AG10803 (cell line): ENCODE data around the gene NAA35.

Experiments used
- DNase-seq: peaks from one replicate; pipeline ENCODE4 v3.0.0; 2010; ENCODE audit warnings: low read depth
- H3K4me3 ChIP-seq: 2 replicates; pipeline ENCODE4 v1.5.1; 2011; ENCODE audit warnings: mild to moderate bottlenecking, low read length, control low read depth
- CTCF ChIP-seq: conservative IDR thresholded peaks from 2 replicates; pipeline ENCODE4 v1.5.1; 2011; ENCODE audit warnings: mild to moderate bottlenecking, low read length, control low read depth, inconsistent platforms

NAA35 gene

GRCh38 chr9:85904975-85905374 lies 36.0 kb upstream of the NAA35 start:
- TF ChIP-seq CTCF, result no peak
- no peak overlapping the region for H3K4me3 ChIP-seq
- DNase-seq, result no peak

GRCh38 chr9:85905957-85906356 lies 35.0 kb upstream of the NAA35 start:
- no peak for DNase-seq
- TF ChIP-seq CTCF, result no peak
- H3K4me3 ChIP-seq, result no peak overlapping the region

GRCh38 chr9:85909390-85909789 lies 31.6 kb upstream of the NAA35 start:
- DNase-seq, result no peak
- TF ChIP-seq CTCF, result no peak

GRCh38 chr9:85914108-85914507 lies 26.8 kb upstream of the NAA35 start:
- no peak overlapping the region for H3K4me3 ChIP-seq
- DNase-seq, result no peak
- TF ChIP-seq CTCF, result no peak

More at GRCh38 chr9:85909390-85909789, 31.6 kb upstream of the NAA35 start:
- H3K4me3 ChIP-seq, result no peak overlapping the region

GRCh38 chr9:85917756-85918155 lies 23.2 kb upstream of the NAA35 start:
- no peak for DNase-seq
- TF ChIP-seq CTCF, result no peak
- H3K4me3 ChIP-seq, result no peak overlapping the region

GRCh38 chr9:85925493-85925892 lies 15.5 kb upstream of the NAA35 start:
- H3K4me3 ChIP-seq, result no peak overlapping the region
- TF ChIP-seq CTCF, result no peak
- no peak for DNase-seq

GRCh38 chr9:85927076-85927475 lies 13.9 kb upstream of the NAA35 start:
- no peak for TF ChIP-seq CTCF
- H3K4me3 ChIP-seq, result no peak overlapping the region
- DNase-seq, result no peak
